Lower leg skin (tissue), 4 donors: ENCODE measurements around the gene MEN1. TPM values are rescaled to one million over a fixed set of nuclear protein-coding genes. Genes with fewer than 3 reads are reported as not detected.

Source experiments
- DNase-seq, 2 donors: peaks; one replicate each; pipeline ENCODE4 v3.0.0-alpha.2; 2019; ENCODE audit warnings: low spot score in 2 of 2
- H3K4me3 ChIP-seq: fragments of 200-600 bp; sonication (generic); 2 replicates; pipeline ENCODE4 v1.5.1; 2017; ENCODE audit warnings: mild to moderate bottlenecking, low read depth; ENCODE audit not compliant: poor library complexity, severe bottlenecking
- CTCF ChIP-seq, 3 donors: fragments of 450-650 bp; IDR thresholded peaks; one replicate each; pipeline ENCODE4 v1.5.1; 2016; ENCODE audit warnings: antibody characterized with exemption in 3 of 3, mild to moderate bottlenecking in 3 of 3, moderate library complexity in 2 of 3
- POLR2A ChIP-seq, 2 donors: fragments of 450-650 bp; IDR thresholded peaks; one replicate each; pipeline ENCODE4 v1.6.1; 2016 to 2017; ENCODE audit warnings: antibody characterized with exemption in 2 of 2, mild to moderate bottlenecking in 1 of 2, moderate library complexity in 1 of 2
- WGBS, 2 donors: methylation state at CpG; one replicate each; pipeline ENCODE4 v1.1.5; 2018; 5-methylcytosine and 5-hydroxymethylcytosine counted together
- intact Hi-C: fragments of 100-400 bp; cut with DNase I; formaldehyde crosslinking; loops from one replicate; pipeline ENCODE4 v1.15.0; 2023; ENCODE audit warnings: low total_unique reads
- total RNA-seq, 4 donors: library from RNA; depleted of rRNA; stranded (reverse); fragments of >200 nt; gene quantifications; one replicate each; pipeline ENCODE4 v1.1.0, GENCODE V29; 2016

The MEN1 gene
- total RNA-seq, 4 donors from 2014 or later, result 20.5 to 42.7 (median 32.2) TPM

GRCh38 chr11:64851831-64852351 lies 41.5 kb upstream of the MEN1 start:
- intact Hi-C loops, result no loop called here
- DNase-seq, result no peak
- H3K4me3 ChIP-seq, result no peak overlapping the region
- 76 to 86% methylated on average over 8 of the region's 8 CpGs for WGBS, 2 donors
- no peak for TF ChIP-seq POLR2A (IDR thresholded peaks at IDR 0.05)
- TF ChIP-seq CTCF (IDR thresholded peaks at IDR 0.05), result no peak

GRCh38 chr11:64850979-64851567 lies 40.7 kb upstream of the MEN1 start:
- intact Hi-C loops, result no loop called here
- WGBS, 2 donors, result 47 to 55% methylated on average over 13 of the region's 13 CpGs
- TF ChIP-seq POLR2A (IDR thresholded peaks at IDR 0.05), result no peak
- no peak for TF ChIP-seq CTCF (IDR thresholded peaks at IDR 0.05)
- no peak overlapping the region for H3K4me3 ChIP-seq
- DNase-seq, result no peak

- TF ChIP-seq POLR2A (IDR thresholded peaks at IDR 0.05) (no peak), CTCF (IDR thresholded peaks at IDR 0.05) (no peak)
- WGBS, 2 donors, result 66 to 69% methylated on average over 19 of the region's 19 CpGs
- H3K4me3 ChIP-seq, result no peak overlapping the region
- DNase-seq, result no peak
- intact Hi-C loops, result loop anchor here (5.0 kb wide), 2 partner anchors 43 to 263 kb away; partner anchors contain the start of gene TM7SF2
These were observed 39.4 kb upstream of the MEN1 start for GRCh38 chr11:64849598-64850356.

GRCh38 chr11:64848826-64849597 lies 38.7 kb upstream of the MEN1 start:
- H3K4me3 ChIP-seq, result no peak overlapping the region
- DNase-seq, result no peak
- WGBS, 2 donors, result 84% methylated on average over 15 to 16 of the region's 16 CpGs
- TF ChIP-seq POLR2A (IDR thresholded peaks at IDR 0.05) (no peak), CTCF (IDR thresholded peaks at IDR 0.05) (no peak)
- intact Hi-C loops, result loop anchor here (5.0 kb wide), 2 partner anchors 43 to 263 kb away; partner anchors contain the start of gene TM7SF2

GRCh38 chr11:64848214-64848825 lies 38.0 kb upstream of the MEN1 start:
- DNase-seq, result no peak
- 64 to 75% methylated on average over 6 of the region's 6 CpGs for WGBS, 2 donors
- H3K4me3 ChIP-seq, result no peak overlapping the region
- TF ChIP-seq POLR2A (IDR thresholded peaks at IDR 0.05), result no peak
- no peak for TF ChIP-seq CTCF (IDR thresholded peaks at IDR 0.05)
- intact Hi-C loops, result loop anchor here (5.0 kb wide), 2 partner anchors 44 to 264 kb away; partner anchors contain the start of gene TM7SF2
